ENCODE measurements around the gene UFSP1. TPM values are rescaled to one million over a fixed set of nuclear protein-coding genes. Genes with fewer than 3 reads are reported as not detected.

The UFSP1 gene
- total RNA-seq, 1 experiment from 2014 or later = 5.6 TPM

- peak; percentile 17 for TF ChIP-seq POLR2A (IDR thresholded peaks at IDR 0.05; ENCODE audit: borderline replicate concordance, extremely low read depth, insufficient read depth, insufficient read length)
- TF ChIP-seq YY1 (IDR thresholded peaks at IDR 0.05; ENCODE audit: extremely low read depth, insufficient replicate concordance, low read depth, low read length) = no peak
- no peak for TF ChIP-seq ELF1 (IDR thresholded peaks at IDR 0.05; ENCODE audit: borderline replicate concordance, low read depth)
- TF ChIP-seq, protein P1, sequence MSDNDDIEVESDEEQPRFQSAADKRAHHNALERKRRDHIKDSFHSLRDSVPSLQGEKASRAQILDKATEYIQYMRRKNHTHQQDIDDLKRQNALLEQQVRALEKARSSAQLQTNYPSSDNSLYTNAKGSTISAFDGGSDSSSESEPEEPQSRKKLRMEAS (IDR thresholded peaks at IDR 0.05) = peak; percentile 99
- TF ChIP-seq, protein P2, sequence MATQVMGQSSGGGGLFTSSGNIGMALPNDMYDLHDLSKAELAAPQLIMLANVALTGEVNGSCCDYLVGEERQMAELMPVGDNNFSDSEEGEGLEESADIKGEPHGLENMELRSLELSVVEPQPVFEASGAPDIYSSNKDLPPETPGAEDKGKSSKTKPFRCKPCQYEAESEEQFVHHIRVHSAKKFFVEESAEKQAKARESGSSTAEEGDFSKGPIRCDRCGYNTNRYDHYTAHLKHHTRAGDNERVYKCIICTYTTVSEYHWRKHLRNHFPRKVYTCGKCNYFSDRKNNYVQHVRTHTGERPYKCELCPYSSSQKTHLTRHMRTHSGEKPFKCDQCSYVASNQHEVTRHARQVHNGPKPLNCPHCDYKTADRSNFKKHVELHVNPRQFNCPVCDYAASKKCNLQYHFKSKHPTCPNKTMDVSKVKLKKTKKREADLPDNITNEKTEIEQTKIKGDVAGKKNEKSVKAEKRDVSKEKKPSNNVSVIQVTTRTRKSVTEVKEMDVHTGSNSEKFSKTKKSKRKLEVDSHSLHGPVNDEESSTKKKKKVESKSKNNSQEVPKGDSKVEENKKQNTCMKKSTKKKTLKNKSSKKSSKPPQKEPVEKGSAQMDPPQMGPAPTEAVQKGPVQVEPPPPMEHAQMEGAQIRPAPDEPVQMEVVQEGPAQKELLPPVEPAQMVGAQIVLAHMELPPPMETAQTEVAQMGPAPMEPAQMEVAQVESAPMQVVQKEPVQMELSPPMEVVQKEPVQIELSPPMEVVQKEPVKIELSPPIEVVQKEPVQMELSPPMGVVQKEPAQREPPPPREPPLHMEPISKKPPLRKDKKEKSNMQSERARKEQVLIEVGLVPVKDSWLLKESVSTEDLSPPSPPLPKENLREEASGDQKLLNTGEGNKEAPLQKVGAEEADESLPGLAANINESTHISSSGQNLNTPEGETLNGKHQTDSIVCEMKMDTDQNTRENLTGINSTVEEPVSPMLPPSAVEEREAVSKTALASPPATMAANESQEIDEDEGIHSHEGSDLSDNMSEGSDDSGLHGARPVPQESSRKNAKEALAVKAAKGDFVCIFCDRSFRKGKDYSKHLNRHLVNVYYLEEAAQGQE (IDR thresholded peaks at IDR 0.05; ENCODE audit: low read depth) = no peak
- TF ChIP-seq SP1 (IDR thresholded peaks at IDR 0.05; ENCODE audit: low read depth) = 0 out of 2 replicates have a peak, but pooled peaks have one; percentile 45
- peak; percentile 95; the same call in 1 of the 2 replicates for TF ChIP-seq SIN3A (IDR thresholded peaks at IDR 0.05; ENCODE audit: low read depth)
- peak; percentile 61 for TF ChIP-seq POLR2AphosphoS5 (IDR thresholded peaks at IDR 0.05; ENCODE audit: low read depth, low read length)
- peak; percentile 84 to 95 (median 94) for TF ChIP-seq CTCF (IDR thresholded peaks at IDR 0.05 in 2 of 3, conservative IDR thresholded peaks at IDR 0.05 in 1 of 3; ENCODE audit: borderline replicate concordance in 1 of 3, insufficient read depth in 1 of 3, low read depth in 2 of 3, low read length in 2 of 3)
- peak; percentile 99 for TF ChIP-seq RAD21 (IDR thresholded peaks at IDR 0.05; ENCODE audit: low read depth)
- peak; percentile 56; the same call in 1 of the 2 replicates for TF ChIP-seq ZFX (IDR thresholded peaks at IDR 0.05)
- ChIA-PET RAD21 (ENCODE audit: low non-redundant PET in 1 of 2, low total read pairs in 2 of 2, uncharacterized antibody in 2 of 2, unreplicated experiment in 2 of 2) (interaction anchor here (0.5 to 2.3 kb wide), 7 partner anchors 12 to 148 kb away, joined by 3 to 12 read pairs (median 5); partner anchors contain the start of gene POP7 (in 2 of the 2)), POLR2A (interaction anchor here (0.6 to 3.3 kb wide), 5 partner anchors 15 to 424 kb away, joined by 3 to 17 read pairs (median 3); partner anchors contain the start of genes POP7, TRIP6, UFSP1 and ZCWPW1), CTCF (interaction anchor here (0.6 to 3.4 kb wide), 14 partner anchors 9 to 383 kb away, joined by 3 to 52 read pairs (median 4); partner anchors contain the start of genes EPHB4, MOSPD3, POP7 and SRRT)
- Histone ChIP-seq H3K9ac (ENCODE audit: low read length) (peak within 1 kb of the TSS; percentile 77), H4K20me1 (ENCODE audit: insufficient read depth) (no peaks in the 10 kb centered on the region), H3K9me2 (ENCODE audit: insufficient read depth) (no peaks in the 10 kb centered on the region), H3K27ac (ENCODE audit: low read depth, low read length) (peak within 1 kb of the TSS; percentile 63), H3K4me3 (replicated peaks in 1 of 2; ENCODE audit: low read depth in 1 of 2, low read length in 2 of 2) (peak within 1 kb of the TSS; percentile 83 to 84), H3K4me1 (ENCODE audit: control insufficient read depth in 1 of 2, insufficient read depth in 2 of 2, low read length in 2 of 2) (peaks cover 6 to 16% of the 10 kb centered on the region in 2 experiments; a peak in 3 of 4 replicates), H3K9me3 (ENCODE audit: control insufficient read depth in 1 of 2, insufficient read depth in 1 of 2, low read depth in 1 of 2, low read length in 2 of 2) (no peaks in the 10 kb centered on the region), H3K27me3 (ENCODE audit: insufficient read depth, low read length) (no peaks in the 10 kb centered on the region), H3K36me3 (ENCODE audit: control insufficient read depth in 1 of 2, insufficient read depth in 2 of 2, low read length in 2 of 2) (no peaks in the 10 kb centered on the region), H2AFZ (ENCODE audit: low read depth, low read length, poor library complexity, severe bottlenecking) (no peak within 1 kb of the TSS), H3K4me2 (ENCODE audit: low read length) (peak within 1 kb of the TSS; percentile 70), H3K79me2 (ENCODE audit: insufficient read depth, low read length) (peaks cover 18% of the 10 kb centered on the region; the same call in 1 of the 2 replicates)
- intact Hi-C loops (cut with micrococcal nuclease) = loop anchor here (1.0 to 2.0 kb wide), 3 partner anchors 53 to 383 kb away; no protein-coding TSS in a partner anchor
- BruUV-seq (replicated peaks) = TSS peak; percentile 86
- DNase-seq (ENCODE audit: low read depth, low spot score) (peak; percentile 81), ATAC-seq (peak; percentile 97)
Observed at GRCh38 chr7:100852048-100852872, 37.3 kb downstream of the UFSP1 start, which contains the start of gene SLC12A9. SLC12A9 (plus strand) TSS chr7:100852713; CDS start chr7:100854198, 1,485 bp downstream.
